ENCODE data around the gene TYRO3. TPM values are rescaled to one million over a fixed set of nuclear protein-coding genes. Genes with fewer than 3 reads are reported as not detected.
A peak's percentile ranks its signal among the peaks of the same experiment; 100 is the strongest.

TYRO3 gene
- total RNA-seq, 1 experiment from 2014 or later = 30.3 TPM

DNA sequence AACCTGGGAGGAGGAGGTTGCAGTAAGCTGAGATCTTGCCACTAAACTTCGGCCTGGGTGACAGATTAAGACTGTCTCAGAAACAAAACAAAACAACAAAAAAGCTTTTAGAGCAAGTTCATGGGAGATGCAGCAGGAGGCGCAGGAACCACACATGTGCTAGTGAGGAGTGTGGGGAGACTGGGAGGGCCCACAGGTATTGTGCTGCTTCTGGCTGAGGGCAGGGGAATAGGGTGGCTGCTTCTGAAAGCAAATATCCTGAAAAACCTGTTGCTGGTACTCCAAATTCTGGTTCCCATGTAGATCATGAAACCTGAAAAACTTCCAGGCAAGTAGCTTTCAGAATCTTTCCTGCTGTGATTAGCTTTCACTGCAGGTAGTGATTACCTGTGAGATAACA lies 22.1 kb downstream of the TYRO3 start:
- POLR2A ChIA-PET (ENCODE audit: unreplicated experiment) = no interaction called here
- intact Hi-C loops (cut with micrococcal nuclease; ENCODE audit: unreplicated experiment) = loop anchor here (1.0 to 10.0 kb wide), 3 partner anchors 193 to 324 kb away; partner anchors contain the start of gene MAPKBP1

GRCh38 chr15:41583795-41584194 lies 24.8 kb downstream of the TYRO3 start:
- peaks cover 5% of the 10 kb centered on the region; the same call in 1 of the 2 replicates for H3F3A ChIP-seq (ENCODE audit: insufficient read depth, low read depth)
- no peaks in the 10 kb centered on the region for H3K9me2 ChIP-seq (ENCODE audit: insufficient read depth)
- no peak overlapping the region for H2AFZ ChIP-seq
- H3K79me2 ChIP-seq (ENCODE audit: low read depth) = no peaks in the 10 kb centered on the region
- H3K9me3 ChIP-seq (ENCODE audit: insufficient read depth, low read depth) = no peaks in the 10 kb centered on the region
- H3K4me1 ChIP-seq (replicated peaks; ENCODE audit: insufficient read depth) = peaks cover 18% of the 10 kb centered on the region
- ChIA-PET POLR2A (ENCODE audit: unreplicated experiment) (no interaction called here), CTCF (no interaction called here)
- no peaks in the 10 kb centered on the region for H3K36me3 ChIP-seq (ENCODE audit: low read depth)
- H3K4me3 ChIP-seq = no peak overlapping the region
- no TSS peak for BruUV-seq (replicated peaks)
- H3K4me2 ChIP-seq = no peak overlapping the region
- peak in 1 of 2 experiments; percentile 54 for DNase-seq
- H4K20me1 ChIP-seq (ENCODE audit: insufficient read depth) = no peaks in the 10 kb centered on the region
- H3K27ac ChIP-seq = no peak overlapping the region
- intact Hi-C loops (cut with micrococcal nuclease; ENCODE audit: unreplicated experiment) = loop anchor here (10.0 kb wide), 1 partner anchor 321 kb away; no protein-coding TSS in a partner anchor
- no peaks in the 10 kb centered on the region for H3K27me3 ChIP-seq (ENCODE audit: insufficient read depth, low read depth)
- TF ChIP-seq, protein P1, sequence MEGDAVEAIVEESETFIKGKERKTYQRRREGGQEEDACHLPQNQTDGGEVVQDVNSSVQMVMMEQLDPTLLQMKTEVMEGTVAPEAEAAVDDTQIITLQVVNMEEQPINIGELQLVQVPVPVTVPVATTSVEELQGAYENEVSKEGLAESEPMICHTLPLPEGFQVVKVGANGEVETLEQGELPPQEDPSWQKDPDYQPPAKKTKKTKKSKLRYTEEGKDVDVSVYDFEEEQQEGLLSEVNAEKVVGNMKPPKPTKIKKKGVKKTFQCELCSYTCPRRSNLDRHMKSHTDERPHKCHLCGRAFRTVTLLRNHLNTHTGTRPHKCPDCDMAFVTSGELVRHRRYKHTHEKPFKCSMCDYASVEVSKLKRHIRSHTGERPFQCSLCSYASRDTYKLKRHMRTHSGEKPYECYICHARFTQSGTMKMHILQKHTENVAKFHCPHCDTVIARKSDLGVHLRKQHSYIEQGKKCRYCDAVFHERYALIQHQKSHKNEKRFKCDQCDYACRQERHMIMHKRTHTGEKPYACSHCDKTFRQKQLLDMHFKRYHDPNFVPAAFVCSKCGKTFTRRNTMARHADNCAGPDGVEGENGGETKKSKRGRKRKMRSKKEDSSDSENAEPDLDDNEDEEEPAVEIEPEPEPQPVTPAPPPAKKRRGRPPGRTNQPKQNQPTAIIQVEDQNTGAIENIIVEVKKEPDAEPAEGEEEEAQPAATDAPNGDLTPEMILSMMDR (conservative IDR thresholded peaks at IDR 0.05) = no peak
- no peak for TF ChIP-seq EZH2 (IDR thresholded peaks at IDR 0.05; ENCODE audit: low read depth)

More for the DNA sequence above, 22.1 kb downstream of the TYRO3 start:
- CTCF ChIA-PET = interaction anchor here (0.6 to 1.4 kb wide), 8 partner anchors 16 to 1148 kb away, joined by 3 to 7 read pairs (median 3); no protein-coding TSS in a partner anchor
- Histone ChIP-seq H3F3A (ENCODE audit: insufficient read depth, low read depth) (peaks cover 5% of the 10 kb centered on the region; the same call in 1 of the 2 replicates), H2AFZ (no peak overlapping the region), H4K20me1 (ENCODE audit: insufficient read depth) (no peaks in the 10 kb centered on the region), H3K9me2 (ENCODE audit: insufficient read depth) (no peaks in the 10 kb centered on the region), H3K4me3 (no peak overlapping the region), H3K36me3 (ENCODE audit: low read depth) (no peaks in the 10 kb centered on the region), H3K9me3 (ENCODE audit: insufficient read depth, low read depth) (no peaks in the 10 kb centered on the region), H3K4me2 (0 out of 2 replicates have a peak overlapping the region, but pooled peaks have one; percentile 19), H3K27ac (peak overlapping the region; percentile 51; the same call in 1 of the 2 replicates), H3K4me1 (replicated peaks; ENCODE audit: insufficient read depth) (peaks cover 8% of the 10 kb centered on the region), H3K27me3 (ENCODE audit: insufficient read depth, low read depth) (no peaks in the 10 kb centered on the region), H3K79me2 (ENCODE audit: low read depth) (no peaks in the 10 kb centered on the region)
- no peak for TF ChIP-seq EZH2 (IDR thresholded peaks at IDR 0.05; ENCODE audit: low read depth)
- TF ChIP-seq, protein P1 (conservative IDR thresholded peaks at IDR 0.05) = peak; percentile 71
- BruUV-seq (replicated peaks) = no TSS peak
- DNase-seq = peak; percentile 75 to 83

DNA sequence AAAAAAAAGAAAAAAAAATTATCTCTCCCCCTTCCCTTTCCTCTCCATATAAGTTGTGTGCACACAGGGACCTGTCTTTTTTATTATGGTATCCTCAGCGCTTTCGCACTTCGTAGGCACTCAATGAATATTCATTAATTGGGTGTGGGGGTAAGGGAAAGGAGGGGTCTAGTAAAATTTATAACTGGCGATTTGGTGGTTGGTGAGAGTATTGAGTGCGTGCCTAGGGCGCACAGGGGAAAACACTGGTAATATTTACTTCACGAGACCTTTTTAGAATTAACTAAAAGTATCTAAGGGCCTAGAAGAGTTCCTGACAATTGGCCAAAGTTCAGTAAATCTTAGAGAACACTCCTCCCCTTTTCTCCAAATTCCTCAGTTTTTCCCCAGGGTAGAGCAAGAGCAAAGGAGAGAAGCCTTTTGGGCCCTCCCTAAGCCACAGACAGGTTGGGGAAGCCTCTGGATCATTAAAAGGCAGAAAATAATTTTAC lies 25.7 kb downstream of the TYRO3 start:
- no peak for TF ChIP-seq EZH2 (IDR thresholded peaks at IDR 0.05; ENCODE audit: low read depth)
- TF ChIP-seq, protein P1 (conservative IDR thresholded peaks at IDR 0.05) = no peak
- H3K4me3 ChIP-seq = no peak overlapping the region
- no peaks in the 10 kb centered on the region for H3K9me2 ChIP-seq (ENCODE audit: insufficient read depth)
- CTCF ChIA-PET = no interaction called here
- H3K9me3 ChIP-seq (ENCODE audit: insufficient read depth, low read depth) = no peaks in the 10 kb centered on the region
- no peak overlapping the region for H2AFZ ChIP-seq
- no peaks in the 10 kb centered on the region for H3K79me2 ChIP-seq (ENCODE audit: low read depth)
- intact Hi-C loops (cut with micrococcal nuclease; ENCODE audit: unreplicated experiment) = loop anchor here (10.0 kb wide), 1 partner anchor 320 kb away; no protein-coding TSS in a partner anchor
- H3K27me3 ChIP-seq (ENCODE audit: insufficient read depth, low read depth) = no peaks in the 10 kb centered on the region
- BruUV-seq (replicated peaks) = no TSS peak
- no peaks in the 10 kb centered on the region for H3K36me3 ChIP-seq (ENCODE audit: low read depth)
- DNase-seq = no peak
- H4K20me1 ChIP-seq (ENCODE audit: insufficient read depth) = no peaks in the 10 kb centered on the region
- H3F3A ChIP-seq (ENCODE audit: insufficient read depth, low read depth) = peaks cover 5% of the 10 kb centered on the region; the same call in 1 of the 2 replicates
- POLR2A ChIA-PET (ENCODE audit: unreplicated experiment) = no interaction called here
- no peak overlapping the region for H3K27ac ChIP-seq
- H3K4me2 ChIP-seq = peak overlapping the region; percentile 63; the same call in 1 of the 2 replicates
- peaks cover 22% of the 10 kb centered on the region for H3K4me1 ChIP-seq (replicated peaks; ENCODE audit: insufficient read depth)
